H1 (cell line): ENCODE results near the gene ARHGAP12. TPM values are rescaled to one million over a fixed set of nuclear protein-coding genes. Genes with fewer than 3 reads are reported as not detected.

Experiments
- CHD1 ChIP-seq: IDR thresholded peaks from 2 replicates; pipeline ENCODE4 v1.6.1; 2012; ENCODE audit warnings: low read depth, low read length, improper control_type of control experiment
- GTF2F1 ChIP-seq: IDR thresholded peaks from 2 replicates; pipeline ENCODE4 v1.6.1; 2012; ENCODE audit warnings: low read depth, low read length, improper control_type of control experiment, borderline replicate concordance
- HDAC2 ChIP-seq, 2 experiments: fragments of 300-600 bp in 1 of 2; sonication (generic) in 1 of 2; IDR thresholded peaks; 2 replicates each; pipeline ENCODE4 v1.6.1; 2011 to 2012; ENCODE audit warnings: low read depth in 2 of 2, low read length in 2 of 2, mild to moderate bottlenecking in 2 of 2, moderate library complexity in 2 of 2, borderline replicate concordance in 1 of 2, inconsistent platforms in 1 of 2
- POU5F1 ChIP-seq: IDR thresholded peaks from 2 replicates; pipeline ENCODE4 v1.6.1; 2011; ENCODE audit warnings: low read depth, mild to moderate bottlenecking, low read length, moderate library complexity
- RAD21 ChIP-seq, 2 experiments: IDR thresholded peaks in 1 of 2; conservative IDR thresholded peaks in 1 of 2; 2 replicates each; pipeline ENCODE4 v1.6.1; 2011; ENCODE audit warnings: low read depth in 2 of 2, low read length in 2 of 2, improper control_type of control experiment in 1 of 2, inconsistent platforms in 1 of 2, mild to moderate bottlenecking in 1 of 2, moderate library complexity in 1 of 2
- SP4 ChIP-seq: IDR thresholded peaks from 2 replicates; pipeline ENCODE4 v1.6.1; 2012; ENCODE audit warnings: low read length, inconsistent platforms
- polyA plus RNA-seq, 7 experiments: library from polyadenylated mRNA; depleted of rRNA in 3 of 7; stranded (reverse) in 5 of 7; unstranded in 2 of 7; fragments of >200 nt in 5 of 7; fragments of 200-250 nt in 2 of 7; gene quantifications; 1 replicate in 5 of 7; 2 replicates in 1 of 7; 4 replicates in 1 of 7; pipeline versions ENCODE4 v1.2.1 to v1.2.3, GENCODE V29; 2011 to 2013; ENCODE audit warnings: missing spikeins in 2 of 7, mixed read lengths in 2 of 7
- total RNA-seq: library from RNA; stranded (reverse); fragmentation: NEBNext Ultra II Directional; extraction: Animal tissue kit (Norgen Biotek cat#: 25700); gene quantifications from 2 replicates; pipeline ENCODE4 v1.2.1, GENCODE V29; 2021

Gene ARHGAP12
- total and polyA plus RNA-seq, 2 of the 8 experiments (the other 6 are each of a cell fraction or from before 2014, with no cell fraction given), result 10.1 to 39.0 TPM

- no peak for TF ChIP-seq CHD1
- no peak for TF ChIP-seq RAD21 (IDR thresholded peaks at IDR 0.05 in 1 of 2, conservative IDR thresholded peaks at IDR 0.05 in 1 of 2; ENCODE audit: low read depth in 2 of 2, low read length in 2 of 2)
- TF ChIP-seq GTF2F1, result no peak
- TF ChIP-seq POU5F1, result no peak
- TF ChIP-seq HDAC2 (IDR thresholded peaks at IDR 0.05; ENCODE audit: borderline replicate concordance in 1 of 2, low read depth in 2 of 2, low read length in 2 of 2), result no peak
- TF ChIP-seq SP4, result no peak
Measured at GRCh38 chr10:31867646-31868045, 61.0 kb downstream of the ARHGAP12 start (continued).
